GM12801 (cell line): Measurements from ENCODE around the gene EPB41L3.

Experiments used
- TF ChIP-seq, protein P1 (sequence below): IDR thresholded peaks from one replicate; pipeline ENCODE4 v1.5.1; 2011; ENCODE audit warnings: control low read depth; ENCODE audit not compliant: insufficient read length; ENCODE audit errors: extremely low read depth

EPB41L3 gene

GRCh38 chr18:5518899-5519371, 24.9 kb downstream of the EPB41L3 start:
- TF ChIP-seq, protein P1, sequence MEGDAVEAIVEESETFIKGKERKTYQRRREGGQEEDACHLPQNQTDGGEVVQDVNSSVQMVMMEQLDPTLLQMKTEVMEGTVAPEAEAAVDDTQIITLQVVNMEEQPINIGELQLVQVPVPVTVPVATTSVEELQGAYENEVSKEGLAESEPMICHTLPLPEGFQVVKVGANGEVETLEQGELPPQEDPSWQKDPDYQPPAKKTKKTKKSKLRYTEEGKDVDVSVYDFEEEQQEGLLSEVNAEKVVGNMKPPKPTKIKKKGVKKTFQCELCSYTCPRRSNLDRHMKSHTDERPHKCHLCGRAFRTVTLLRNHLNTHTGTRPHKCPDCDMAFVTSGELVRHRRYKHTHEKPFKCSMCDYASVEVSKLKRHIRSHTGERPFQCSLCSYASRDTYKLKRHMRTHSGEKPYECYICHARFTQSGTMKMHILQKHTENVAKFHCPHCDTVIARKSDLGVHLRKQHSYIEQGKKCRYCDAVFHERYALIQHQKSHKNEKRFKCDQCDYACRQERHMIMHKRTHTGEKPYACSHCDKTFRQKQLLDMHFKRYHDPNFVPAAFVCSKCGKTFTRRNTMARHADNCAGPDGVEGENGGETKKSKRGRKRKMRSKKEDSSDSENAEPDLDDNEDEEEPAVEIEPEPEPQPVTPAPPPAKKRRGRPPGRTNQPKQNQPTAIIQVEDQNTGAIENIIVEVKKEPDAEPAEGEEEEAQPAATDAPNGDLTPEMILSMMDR: no peak

DNA sequence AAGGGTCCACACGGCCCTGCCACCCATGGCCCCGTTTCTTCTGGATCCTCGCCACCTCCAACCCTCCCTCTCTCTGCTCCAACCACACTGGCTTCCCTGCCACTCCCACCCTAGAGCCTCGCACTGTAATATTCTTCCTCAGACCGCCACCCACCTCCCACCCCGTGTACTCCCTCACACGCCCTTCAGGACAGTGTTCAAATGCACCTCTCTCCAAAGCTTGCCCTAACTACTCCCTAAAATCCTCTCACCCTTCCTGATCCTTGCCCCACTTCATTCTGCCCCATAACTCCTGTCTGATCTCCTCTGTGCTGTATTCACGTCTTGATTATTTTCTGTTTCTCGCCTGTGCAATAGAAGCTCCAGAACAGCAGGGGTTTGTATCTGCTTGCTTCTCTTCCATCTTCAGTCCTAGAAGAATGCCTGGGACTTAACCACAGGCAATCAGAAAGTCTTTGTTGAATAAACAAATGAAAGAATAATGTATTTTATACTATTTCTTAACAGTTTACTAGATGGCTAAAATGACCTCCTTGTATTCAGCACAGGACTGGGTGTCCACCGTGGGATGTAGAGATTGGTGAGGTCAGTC, 25.5 kb downstream of the EPB41L3 start:
- TF ChIP-seq, protein P1: no peak

DNA sequence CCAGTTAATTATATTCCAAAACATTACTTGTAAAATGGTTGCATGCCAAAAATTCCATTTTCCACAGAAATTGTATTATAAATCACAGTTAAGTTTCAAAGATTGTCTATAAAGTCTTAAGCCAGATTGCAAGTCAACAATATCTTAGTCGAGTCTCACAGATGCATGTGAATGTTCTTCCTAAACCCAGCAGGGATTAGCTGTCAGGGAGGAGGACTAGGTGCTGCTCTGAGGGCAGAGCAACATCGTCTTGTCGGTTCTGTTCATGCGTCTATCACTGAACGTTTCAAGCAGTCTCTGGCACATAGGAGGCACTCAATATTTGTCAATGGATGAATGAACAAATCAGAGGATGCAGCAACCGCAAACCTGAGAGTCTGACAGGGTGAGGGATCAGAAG, 27.0 kb downstream of the EPB41L3 start:
- TF ChIP-seq, protein P1: no peak

- TF ChIP-seq, protein P1: no peak
Observed at GRCh38 chr18:5515011-5515784, 28.6 kb downstream of the EPB41L3 start.

DNA sequence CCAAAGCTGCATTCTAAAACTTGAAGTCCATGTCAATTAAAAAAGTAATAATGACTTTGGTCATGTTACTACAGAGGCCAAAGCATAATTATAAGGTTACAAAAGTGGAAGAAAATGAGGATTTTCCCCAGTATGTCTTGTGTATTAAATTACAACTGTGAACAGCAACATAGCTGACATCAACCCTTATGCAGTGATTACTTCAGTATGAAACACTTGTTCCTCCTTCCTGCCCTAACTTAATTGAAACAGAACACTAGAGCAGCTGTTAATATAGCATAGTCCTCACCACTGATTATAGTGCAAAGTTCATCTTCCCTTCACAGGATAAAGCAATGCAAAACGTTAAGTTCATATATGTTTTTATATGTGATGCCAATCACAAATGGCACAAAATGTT, 29.9 kb downstream of the EPB41L3 start:
- TF ChIP-seq, protein P1: no peak

DNA sequence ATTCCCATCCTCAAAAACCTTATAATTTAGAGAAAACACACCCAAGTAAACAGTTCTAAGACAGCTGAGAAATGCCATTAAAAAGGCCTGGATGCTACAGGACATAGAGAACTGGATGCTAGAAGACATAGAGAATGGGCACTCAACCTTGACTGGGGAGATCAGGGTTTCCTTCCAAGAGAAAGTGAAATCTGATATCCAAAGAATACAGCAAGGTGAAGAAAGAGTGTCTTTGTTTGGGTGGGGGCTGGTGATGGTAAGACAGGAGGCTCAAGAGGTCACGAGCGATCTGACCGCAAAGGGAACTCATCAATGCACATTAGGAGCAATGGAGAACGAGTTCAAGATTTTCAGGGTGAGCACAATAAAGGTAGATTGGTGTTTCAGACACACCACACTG, 31.6 kb downstream of the EPB41L3 start:
- TF ChIP-seq, protein P1: no peak

DNA sequence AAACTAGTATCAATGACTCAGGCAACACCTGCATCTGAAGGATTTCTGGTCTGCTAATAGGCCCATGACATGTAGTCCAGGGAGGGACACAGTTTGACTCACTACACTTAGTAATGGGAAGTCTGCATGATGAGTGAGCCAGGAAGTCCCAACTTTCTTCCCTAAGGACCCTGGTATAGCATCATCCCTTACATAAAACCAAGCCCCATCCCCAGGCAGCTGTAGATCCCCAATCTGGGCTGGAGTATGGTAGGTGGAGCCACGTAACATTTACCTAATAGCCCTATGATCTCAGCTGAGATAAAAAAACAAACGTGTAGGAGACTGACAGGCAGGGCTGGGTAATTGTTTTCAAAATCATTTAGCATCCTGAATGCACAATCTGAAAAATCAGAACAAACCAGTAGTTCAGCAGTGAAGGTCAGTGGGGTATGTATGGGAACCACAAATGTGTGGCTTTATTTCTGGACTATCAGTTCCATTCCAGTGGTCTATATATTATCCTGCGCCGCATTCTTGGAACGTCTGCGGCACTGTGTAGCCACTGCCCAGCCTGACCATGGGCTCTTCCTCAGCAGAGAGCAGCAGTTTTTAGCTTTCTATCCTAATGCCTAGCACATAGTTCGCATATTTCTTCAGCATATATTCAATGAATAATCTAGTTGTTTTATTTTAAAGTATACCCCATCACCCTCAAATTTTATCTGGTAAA, 33.5 kb downstream of the EPB41L3 start:
- TF ChIP-seq, protein P1: no peak
